ENCODE data around the gene TMC4.
"Not testable (repeated sequence)": the region's sequence is repeated elsewhere in the genome, so short reads cannot be mapped to it uniquely, and the experiment has no call there.

Gene TMC4

DNA sequence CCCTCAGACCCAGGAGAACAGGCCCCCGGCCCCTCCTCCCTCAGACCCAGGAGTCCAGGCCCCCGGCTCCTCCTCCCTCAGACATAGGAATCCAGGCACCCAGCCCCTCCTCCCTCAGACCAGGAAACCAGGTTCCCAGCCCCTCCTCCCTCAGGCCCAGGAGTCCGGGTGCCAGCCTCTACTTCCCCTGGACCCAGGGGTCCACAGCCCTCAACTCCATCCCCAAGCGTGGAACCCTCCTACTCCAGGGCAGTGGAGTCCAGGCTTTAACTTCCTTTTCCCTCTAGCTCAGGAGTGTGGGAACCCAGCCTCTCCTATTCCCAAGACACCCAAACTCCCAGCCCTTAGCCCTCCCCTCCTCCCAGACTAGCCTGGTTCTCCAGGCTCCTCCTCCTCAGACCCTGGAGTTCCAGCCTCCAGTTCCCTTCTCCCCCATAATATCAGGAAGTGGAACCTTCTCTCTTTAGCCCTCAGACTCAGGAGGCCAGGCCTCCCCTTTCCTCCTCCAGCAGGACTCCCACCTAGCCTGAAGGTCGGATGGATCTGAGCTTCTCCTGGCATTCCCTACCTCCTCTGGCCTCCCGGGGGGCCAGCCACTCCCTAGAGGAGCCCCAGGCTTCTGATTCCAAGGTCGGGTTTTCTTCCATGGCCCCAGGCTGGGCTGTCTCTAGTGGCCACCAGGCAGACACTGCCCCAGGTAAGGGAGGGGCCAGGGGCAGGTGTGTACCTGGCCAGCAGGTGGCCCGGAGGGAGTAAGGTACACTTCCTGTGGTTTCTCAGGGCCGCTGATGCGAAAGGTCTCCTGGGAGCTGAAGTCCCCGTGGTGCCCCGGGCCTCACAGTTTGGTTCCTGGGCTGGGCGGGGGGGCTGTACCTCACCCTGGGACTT lies at the start of gene TMC4:
Gene TMC4 (minus strand): TSS at position 690 of the 888 bp plus-strand sequence. CDS start 43 bp downstream, at position 647.
- 0 out of 2 replicates have a peak, but pooled peaks have one; percentile 11 for TF ChIP-seq JUND (IDR thresholded peaks at IDR 0.05; ENCODE audit: low read depth)
- DNase-seq (ENCODE audit: low read depth in 1 of 2, low spot score in 1 of 2), result peak; percentile 80 to 91
- in situ Hi-C loops (cut with HindIII; ENCODE audit: low pct_unique_long_range_greater_than_20kb, low sequenced_read_pairs), result no loop called here

- DNase-seq (ENCODE audit: low read depth in 1 of 2, low spot score in 1 of 2); in situ Hi-C loops (cut with HindIII; ENCODE audit: low pct_unique_long_range_greater_than_20kb, low sequenced_read_pairs): not testable (repeated sequence)
These were observed 49.0 kb upstream of the TMC4 start for GRCh38 chr19:54221947-54222346.

DNA sequence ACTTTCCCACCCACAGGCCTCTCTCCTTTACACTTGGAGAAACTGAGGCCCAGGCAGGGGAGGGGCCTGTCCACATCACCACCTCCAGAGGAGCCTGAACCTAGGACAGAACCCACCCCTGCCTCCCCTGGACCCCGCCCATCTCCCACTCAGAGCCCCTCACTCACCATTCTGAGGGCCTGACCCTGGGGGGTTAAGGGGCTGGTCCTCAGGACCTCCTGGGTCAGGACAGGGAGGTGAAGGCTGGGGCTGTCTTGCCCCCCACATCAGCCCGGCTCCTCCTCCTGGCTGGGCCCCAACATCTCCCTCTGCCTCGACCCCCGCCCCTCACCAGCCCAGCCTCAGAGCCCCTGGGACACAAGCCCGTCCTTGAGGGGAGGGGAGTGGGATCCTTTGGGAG lies 46.7 kb upstream of the TMC4 start:
- in situ Hi-C loops (cut with HindIII; ENCODE audit: low pct_unique_long_range_greater_than_20kb, low sequenced_read_pairs); DNase-seq (ENCODE audit: low read depth in 1 of 2, low spot score in 1 of 2): not testable (repeated sequence)

DNA sequence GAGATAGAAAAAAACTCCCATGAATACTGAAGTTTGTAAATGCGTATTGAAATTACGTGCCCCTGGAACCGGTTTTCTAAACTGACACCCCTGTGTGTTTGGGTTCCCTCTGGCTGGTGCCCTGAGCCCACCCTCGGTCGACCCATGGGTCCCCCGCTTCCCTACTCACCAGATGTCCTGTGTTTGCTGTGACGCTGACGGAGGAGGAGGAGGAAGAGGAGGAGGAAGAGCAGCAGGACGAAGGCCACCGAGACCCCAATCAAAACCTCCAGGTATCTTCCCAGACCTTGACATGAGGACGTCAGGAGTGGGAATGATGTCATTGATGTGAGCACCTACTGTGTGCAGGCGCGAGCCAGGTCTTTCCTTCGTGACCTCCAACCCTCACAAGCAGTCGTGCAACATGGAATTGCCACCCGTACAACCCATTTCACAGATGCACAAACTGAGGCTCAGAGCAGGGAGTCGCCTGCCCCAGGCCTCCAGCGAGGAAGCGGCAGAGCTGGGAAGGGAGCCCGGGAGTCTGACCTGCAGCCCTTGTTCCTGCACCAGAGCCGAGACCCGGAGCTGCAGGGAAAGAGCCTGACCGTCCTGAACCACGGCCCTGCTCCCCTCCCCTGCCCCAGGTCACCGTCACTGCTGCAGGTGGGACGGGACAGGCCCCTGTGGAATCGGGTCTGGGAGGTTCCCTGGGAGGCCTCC lies 46.2 kb upstream of the TMC4 start:
- in situ Hi-C loops (cut with HindIII; ENCODE audit: low pct_unique_long_range_greater_than_20kb, low sequenced_read_pairs), result no loop called here
- no peak for DNase-seq (ENCODE audit: low read depth in 1 of 2, low spot score in 1 of 2)
- no peak for TF ChIP-seq JUND (IDR thresholded peaks at IDR 0.05; ENCODE audit: low read depth)

GRCh38 chr19:54218259-54218658 lies 45.3 kb upstream of the TMC4 start:
- in situ Hi-C loops (cut with HindIII; ENCODE audit: low pct_unique_long_range_greater_than_20kb, low sequenced_read_pairs), result no loop called here
- DNase-seq (ENCODE audit: low read depth in 1 of 2, low spot score in 1 of 2), result no peak
- TF ChIP-seq JUND (IDR thresholded peaks at IDR 0.05; ENCODE audit: low read depth), result no peak

DNA sequence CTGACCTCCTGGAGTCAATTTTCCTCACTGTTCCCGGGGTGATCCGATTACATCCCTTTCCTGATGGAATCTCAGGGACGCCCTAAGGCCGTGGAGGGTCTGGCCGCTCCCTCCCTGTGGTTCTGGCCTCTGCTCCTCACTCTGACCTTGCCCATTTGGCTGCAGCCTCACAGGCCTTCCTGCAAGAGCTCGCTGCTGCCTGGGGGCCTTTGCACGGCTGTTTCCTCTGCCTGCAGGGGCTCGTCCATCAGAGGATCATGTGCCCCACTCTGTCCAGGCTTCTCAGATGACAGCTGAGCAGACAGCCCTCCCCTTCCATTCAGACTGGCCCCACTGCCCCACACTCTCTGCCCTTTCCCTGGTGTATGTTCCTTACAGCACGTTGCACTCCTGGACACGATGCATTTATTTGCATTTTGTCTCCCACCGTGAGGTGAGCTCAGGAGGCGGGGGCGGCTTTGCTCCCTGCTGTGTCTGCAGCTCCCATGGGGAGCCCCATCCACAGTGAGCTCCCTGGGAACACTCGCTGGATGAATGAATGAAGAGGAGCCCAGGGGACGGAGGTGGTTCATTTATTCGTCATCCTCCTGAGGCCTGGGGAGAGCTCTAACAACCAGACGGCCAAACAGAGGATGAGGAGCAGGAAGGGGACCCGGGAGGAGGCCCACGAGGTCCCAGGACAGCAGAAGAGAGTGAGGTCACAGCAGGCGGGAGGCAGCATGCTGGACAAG lies 44.7 kb upstream of the TMC4 start:
- DNase-seq (ENCODE audit: low read depth in 1 of 2, low spot score in 1 of 2); in situ Hi-C loops (cut with HindIII; ENCODE audit: low pct_unique_long_range_greater_than_20kb, low sequenced_read_pairs): not testable (repeated sequence)

DNA sequence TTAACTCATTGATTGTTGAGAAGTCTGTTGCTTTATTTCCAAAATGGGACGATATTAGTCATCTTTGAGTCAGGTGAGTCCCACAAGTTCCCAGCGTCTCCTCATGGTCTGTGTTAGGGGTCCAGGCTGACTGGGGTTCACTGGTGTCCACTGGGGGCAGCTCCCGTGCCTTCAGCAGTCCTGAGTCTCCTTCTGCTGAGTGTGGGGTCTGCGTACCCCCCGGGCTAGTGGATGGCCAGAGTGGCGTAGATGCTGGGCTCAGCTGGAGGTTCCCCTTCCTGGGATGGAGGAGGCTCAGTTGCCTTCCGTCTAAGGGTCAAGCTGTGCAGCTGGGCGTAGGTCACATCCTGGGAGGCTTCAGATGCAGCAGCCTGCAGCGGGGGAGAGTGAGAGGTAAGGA lies 43.9 kb upstream of the TMC4 start:
- TF ChIP-seq JUND (IDR thresholded peaks at IDR 0.05; ENCODE audit: low read depth), result no peak
- no peak for DNase-seq (ENCODE audit: low read depth in 1 of 2, low spot score in 1 of 2)
- in situ Hi-C loops (cut with HindIII; ENCODE audit: low pct_unique_long_range_greater_than_20kb, low sequenced_read_pairs), result no loop called here

DNA sequence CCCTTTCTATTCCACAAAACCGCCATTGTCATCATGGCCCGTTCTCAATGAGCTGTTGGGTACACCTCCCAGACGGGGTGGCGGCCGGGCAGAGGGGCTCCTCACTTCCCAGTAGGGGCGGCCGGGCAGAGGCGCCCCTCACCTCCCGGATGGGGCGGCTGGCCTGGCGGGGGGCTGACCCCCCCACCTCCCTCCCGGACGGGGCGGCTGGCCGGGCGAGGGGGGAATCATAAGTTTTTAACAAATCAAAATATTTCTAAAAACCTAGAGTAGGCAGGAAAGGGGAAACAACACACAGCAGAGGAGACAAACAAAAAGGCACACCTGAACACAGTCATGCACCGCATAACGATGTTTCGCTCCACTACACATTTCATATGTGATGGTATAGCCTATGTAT lies 41.8 kb upstream of the TMC4 start:
- DNase-seq (ENCODE audit: low read depth in 1 of 2, low spot score in 1 of 2); in situ Hi-C loops (cut with HindIII; ENCODE audit: low pct_unique_long_range_greater_than_20kb, low sequenced_read_pairs): not testable (repeated sequence)

GRCh38 chr19:54214217-54214616 lies 41.3 kb upstream of the TMC4 start:
- in situ Hi-C loops (cut with HindIII; ENCODE audit: low pct_unique_long_range_greater_than_20kb, low sequenced_read_pairs); DNase-seq (ENCODE audit: low read depth in 1 of 2, low spot score in 1 of 2): not testable (repeated sequence)

GRCh38 chr19:54211235-54211634 lies 38.3 kb upstream of the TMC4 start:
- in situ Hi-C loops (cut with HindIII; ENCODE audit: low pct_unique_long_range_greater_than_20kb, low sequenced_read_pairs), result no loop called here
- DNase-seq (ENCODE audit: low read depth in 1 of 2, low spot score in 1 of 2), result no peak
- TF ChIP-seq JUND (IDR thresholded peaks at IDR 0.05; ENCODE audit: low read depth), result no peak

- TF ChIP-seq JUND (IDR thresholded peaks at IDR 0.05; ENCODE audit: low read depth), result no peak
- in situ Hi-C loops (cut with HindIII; ENCODE audit: low pct_unique_long_range_greater_than_20kb, low sequenced_read_pairs), result no loop called here
- peak in 1 of 2 experiments; percentile 64 for DNase-seq (ENCODE audit: low read depth in 1 of 2, low spot score in 1 of 2)
These were observed 37.0 kb upstream of the TMC4 start for GRCh38 chr19:54209811-54210494.

DNA sequence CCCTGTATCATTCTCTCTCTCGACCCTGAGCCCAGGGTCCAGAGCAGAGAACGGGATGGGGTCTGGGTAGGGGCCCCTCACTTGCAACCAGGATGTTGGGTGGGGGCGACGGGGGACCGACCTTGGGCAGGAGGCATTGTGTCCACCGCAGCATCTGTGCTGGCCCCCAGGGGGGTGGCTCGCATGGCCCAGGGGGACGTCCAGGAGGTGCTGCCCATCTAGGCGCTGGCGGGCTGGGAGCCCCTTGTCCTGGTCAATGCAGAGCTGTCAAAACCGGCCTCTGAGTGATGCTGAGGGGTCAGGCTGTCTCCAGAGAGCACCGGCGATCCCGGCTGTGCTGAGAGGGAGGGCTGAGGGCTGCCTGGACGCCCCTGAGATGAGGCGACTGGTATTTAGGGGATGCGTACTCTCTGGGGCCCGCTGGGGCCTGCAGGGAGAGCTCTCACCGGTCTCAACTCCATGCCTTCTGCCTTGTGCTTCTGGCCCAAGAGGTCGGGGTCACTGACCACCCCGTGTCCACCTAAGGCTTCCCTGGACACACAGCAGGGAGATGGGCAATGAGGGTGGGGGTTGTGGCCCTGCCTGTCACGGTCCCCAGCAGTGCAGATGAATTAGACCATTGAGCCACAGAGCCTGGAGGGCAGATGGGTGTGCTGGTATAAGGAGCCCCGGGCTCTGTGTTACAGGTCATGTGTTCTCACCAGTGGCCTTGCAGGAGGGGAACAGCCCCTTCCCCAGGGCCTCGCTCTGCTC lies 36.3 kb upstream of the TMC4 start:
- DNase-seq (ENCODE audit: low read depth in 1 of 2, low spot score in 1 of 2), result no peak
- in situ Hi-C loops (cut with HindIII; ENCODE audit: low pct_unique_long_range_greater_than_20kb, low sequenced_read_pairs), result no loop called here
- no peak for TF ChIP-seq JUND (IDR thresholded peaks at IDR 0.05; ENCODE audit: low read depth)

Measured in T47D (cell line).